Progenitor cell of endocrine pancreas (in vitro differentiated cells): ENCODE results near the gene MPND. TPM values are rescaled to one million over a fixed set of nuclear protein-coding genes. Genes with fewer than 3 reads are reported as not detected.

ENCODE experiments used
- DNase-seq: peaks from one replicate; pipeline ENCODE4 v3.0.0; 2021; ENCODE audit warnings: low spot score; ENCODE audit not compliant: unreplicated experiment
- H3K27ac Mint-ChIP-seq: 2 replicates; pipeline ENCODE4 v1.8.0; 2021; ENCODE audit warnings: mild to moderate bottlenecking, moderate library complexity, mixed read lengths
- H3K27me3 Mint-ChIP-seq: 2 replicates; pipeline ENCODE4 v1.8.0; 2021; ENCODE audit warnings: mixed read lengths
- H3K36me3 Mint-ChIP-seq: 2 replicates; pipeline ENCODE4 v1.8.0; 2022; ENCODE audit warnings: mixed read lengths; ENCODE audit not compliant: insufficient read depth
- H3K4me1 Mint-ChIP-seq: 2 replicates; pipeline ENCODE4 v1.8.0; 2021; ENCODE audit warnings: low read depth, mixed read lengths
- H3K4me3 Mint-ChIP-seq: 2 replicates; pipeline ENCODE4 v1.8.0; 2021; ENCODE audit warnings: low read depth, mild to moderate bottlenecking, moderate library complexity, mixed read lengths
- H3K9me3 Mint-ChIP-seq: 2 replicates; pipeline ENCODE4 v1.8.0; 2021; ENCODE audit warnings: low read depth, mixed read lengths
- CTCF ChIP-seq: fragments of 200-600 bp; sonication (generic); IDR thresholded peaks from one replicate; pipeline ENCODE4 v1.5.0; 2021; ENCODE audit warnings: antibody characterized with exemption, mild to moderate bottlenecking; ENCODE audit not compliant: unreplicated experiment
- total RNA-seq: library from RNA; stranded (reverse); gene quantifications from 2 replicates; pipeline ENCODE4 v1.2.1, GENCODE V29; 2021

MPND gene
- total RNA-seq, 1 donor from 2014 or later, result 62.2 TPM

GRCh38 chr19:4379383-4380253 lies 36.3 kb downstream of the MPND start:
- peaks cover 19% of the 10 kb centered on the region for H3K4me1 Mint-ChIP-seq
- no peaks in the 10 kb centered on the region for H3K27me3 Mint-ChIP-seq
- peak overlapping the region; percentile 34 for H3K27ac Mint-ChIP-seq
- H3K9me3 Mint-ChIP-seq, result no peaks in the 10 kb centered on the region
- no peak overlapping the region for H3K4me3 Mint-ChIP-seq
- H3K36me3 Mint-ChIP-seq, result peaks cover 2% of the 10 kb centered on the region
- TF ChIP-seq CTCF, result no peak
- no peak for DNase-seq

GRCh38 chr19:4380254-4380727 lies 36.9 kb downstream of the MPND start:
- DNase-seq, result no peak
- no peak for TF ChIP-seq CTCF
- Mint-ChIP-seq H3K4me1 (peaks cover 16% of the 10 kb centered on the region), H3K27me3 (no peaks in the 10 kb centered on the region), H3K27ac (peak overlapping the region; percentile 24), H3K4me3 (no peak overlapping the region), H3K9me3 (no peaks in the 10 kb centered on the region), H3K36me3 (peaks cover 2% of the 10 kb centered on the region)

GRCh38 chr19:4385291-4386040 lies 42.1 kb downstream of the MPND start:
- Mint-ChIP-seq H3K9me3 (no peaks in the 10 kb centered on the region), H3K4me1 (peaks cover 8% of the 10 kb centered on the region), H3K27ac (no peak overlapping the region), H3K36me3 (no peaks in the 10 kb centered on the region), H3K4me3 (no peak overlapping the region), H3K27me3 (no peaks in the 10 kb centered on the region)
- DNase-seq, result no peak
- TF ChIP-seq CTCF, result no peak

- Mint-ChIP-seq H3K36me3 (no peaks in the 10 kb centered on the region), H3K4me1 (peaks cover 16% of the 10 kb centered on the region), H3K4me3 (no peak overlapping the region), H3K9me3 (no peaks in the 10 kb centered on the region), H3K27ac (no peak overlapping the region), H3K27me3 (no peaks in the 10 kb centered on the region)
- TF ChIP-seq CTCF, result no peak
- DNase-seq, result no peak
Observed at GRCh38 chr19:4386041-4386782, 42.9 kb downstream of the MPND start.
